HG03354 (cell line): ENCODE measurements around the gene PRKCZ.

ENCODE experiments used
- ATAC-seq: cut with Tn5 transposase; IDR thresholded peaks from one replicate; pipeline ENCODE4 v1.9.1; 2021; ENCODE audit warnings: mild to moderate bottlenecking; ENCODE audit not compliant: unreplicated experiment, poor library complexity, severe bottlenecking

PRKCZ gene

DNA sequence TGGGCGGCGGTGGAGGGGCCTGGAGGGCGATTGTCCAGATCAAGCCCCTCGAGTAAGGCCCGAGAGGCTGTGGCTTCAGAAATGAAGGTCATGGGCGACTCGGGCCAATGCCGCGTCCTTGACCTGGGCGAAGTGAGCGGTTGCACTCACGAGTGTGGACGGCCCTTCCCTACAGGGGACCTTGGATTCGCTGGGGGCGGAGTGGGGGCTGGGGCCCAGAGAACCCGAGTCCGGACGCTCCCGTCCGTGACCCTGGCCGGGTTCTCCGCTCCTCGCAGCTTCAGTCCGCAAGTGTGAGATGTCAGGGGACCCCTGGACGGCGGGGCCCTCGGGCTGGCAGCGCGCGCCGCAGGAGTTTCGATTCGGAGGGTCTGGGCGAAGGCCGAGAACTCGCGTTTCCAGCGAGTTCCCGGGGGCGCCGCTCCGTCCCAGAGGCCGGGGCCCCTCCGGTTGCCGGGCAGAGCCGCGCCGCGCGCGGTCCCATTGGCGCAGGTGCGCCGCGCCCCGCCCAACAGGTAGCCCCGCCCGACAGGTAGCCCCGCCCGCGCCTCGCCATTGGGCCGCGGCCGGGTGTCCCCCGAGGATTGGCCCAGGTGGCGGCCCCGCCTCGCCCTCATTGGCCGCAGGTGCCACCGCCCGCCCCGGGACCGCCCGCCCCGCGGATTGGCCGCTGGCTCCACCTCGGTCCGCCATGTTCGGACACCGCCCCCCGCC, at the start of gene PRKCZ:
TSS of gene PRKCZ (plus strand) at position 694 of the 714 bp plus-strand sequence. CDS start 220 bp downstream, outside the sequence.
- peak; percentile 60 for ATAC-seq

GRCh38 chr1:2000432-2000831, 49.8 kb upstream of the PRKCZ start:
- ATAC-seq, result no peak

DNA sequence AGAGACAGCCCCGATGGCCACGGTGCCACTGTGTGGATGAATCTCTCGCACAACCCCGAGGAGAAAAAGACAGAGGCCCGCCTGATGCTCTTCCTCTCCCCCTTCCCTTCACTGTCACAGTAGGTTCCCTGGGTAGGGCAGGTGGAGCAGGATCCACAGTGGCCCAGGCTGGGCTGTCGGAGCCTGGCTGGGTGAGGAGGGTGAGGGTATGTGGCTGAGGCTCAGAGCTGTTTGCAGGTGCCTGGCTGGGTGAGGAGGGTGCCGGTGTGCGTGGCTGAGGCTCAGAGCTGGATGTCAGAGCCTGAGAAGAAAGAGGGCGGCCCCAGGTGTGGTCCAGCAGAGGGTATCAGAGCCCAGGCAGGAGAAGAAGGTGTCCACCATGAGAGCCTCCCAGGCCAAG, 49.4 kb upstream of the PRKCZ start:
- ATAC-seq, result no peak

- no peak for ATAC-seq
Measured at GRCh38 chr1:2001773-2002411, 48.3 kb upstream of the PRKCZ start.

- ATAC-seq, result no peak
Measured at GRCh38 chr1:2003541-2004131, 46.6 kb upstream of the PRKCZ start, which contains the start of gene CFAP74. Gene CFAP74, minus strand, starts transcription at chr1:2003786. Its CDS starts 12,830 bp downstream, at chr1:1990956.

DNA sequence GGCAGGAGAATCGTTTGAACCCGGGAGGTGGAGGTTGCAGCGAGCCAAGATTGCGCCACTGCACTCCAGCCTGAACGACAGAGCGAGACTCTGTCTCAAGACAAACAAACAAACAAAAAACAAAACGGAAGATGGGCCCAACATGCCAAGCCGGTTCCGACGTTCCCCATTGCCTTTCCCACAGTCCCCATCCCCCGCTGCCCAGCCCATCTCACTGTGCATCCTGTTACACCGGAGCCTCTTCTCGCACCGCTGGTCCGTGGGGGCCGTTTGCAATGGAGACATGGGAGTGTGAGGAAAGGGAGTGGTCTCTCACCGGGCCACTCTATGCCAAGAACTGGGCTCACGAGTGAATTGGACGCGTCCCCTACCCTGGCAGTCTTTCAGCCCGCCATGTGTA, 45.4 kb upstream of the PRKCZ start:
- no peak for ATAC-seq

DNA sequence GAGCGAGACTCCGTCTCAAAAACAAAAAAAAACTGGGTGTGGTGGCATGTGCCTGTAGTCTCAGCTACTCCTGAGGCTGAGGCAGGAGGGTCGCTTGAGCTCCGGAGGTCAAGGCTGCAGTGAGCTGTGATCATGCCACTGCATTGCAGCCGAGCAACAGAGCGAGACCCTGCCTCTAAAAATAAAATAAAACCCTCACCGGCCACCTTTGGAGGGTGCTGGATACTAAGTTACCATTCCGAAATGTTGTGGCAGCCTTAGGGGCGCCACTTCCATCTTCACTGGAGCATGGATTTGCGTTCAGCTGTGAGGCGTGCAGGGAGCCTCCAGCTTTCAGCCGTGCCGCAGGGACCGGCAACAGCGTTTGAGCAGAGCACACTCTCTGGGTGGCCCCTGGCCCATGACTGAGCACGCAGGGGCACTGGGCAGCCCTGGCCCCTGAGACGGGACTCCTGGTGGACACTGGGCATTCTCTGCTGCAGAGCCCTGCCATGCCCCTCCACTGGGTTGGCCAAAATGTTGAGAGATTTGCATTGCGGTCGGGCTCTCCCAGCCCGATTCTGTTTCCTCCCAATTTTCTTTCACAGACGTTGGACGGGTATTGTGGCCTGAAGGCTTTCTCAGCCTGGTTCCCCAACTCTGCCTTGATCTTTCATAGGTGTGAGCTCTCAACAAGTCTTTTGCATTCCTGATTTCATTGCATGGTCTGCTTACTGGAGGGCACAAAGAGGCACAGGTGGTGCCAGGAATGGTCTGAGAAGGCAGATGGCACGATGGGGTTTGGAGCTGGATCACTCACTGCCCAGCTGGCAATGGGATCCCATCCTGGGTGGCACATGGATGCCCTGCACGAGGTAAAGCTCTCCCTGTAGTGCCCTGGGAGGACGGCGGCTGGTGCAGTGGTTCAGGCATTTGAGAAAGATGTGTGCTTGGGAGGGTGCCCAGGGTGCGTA, 40.8 kb upstream of the PRKCZ start:
- no peak for ATAC-seq

DNA sequence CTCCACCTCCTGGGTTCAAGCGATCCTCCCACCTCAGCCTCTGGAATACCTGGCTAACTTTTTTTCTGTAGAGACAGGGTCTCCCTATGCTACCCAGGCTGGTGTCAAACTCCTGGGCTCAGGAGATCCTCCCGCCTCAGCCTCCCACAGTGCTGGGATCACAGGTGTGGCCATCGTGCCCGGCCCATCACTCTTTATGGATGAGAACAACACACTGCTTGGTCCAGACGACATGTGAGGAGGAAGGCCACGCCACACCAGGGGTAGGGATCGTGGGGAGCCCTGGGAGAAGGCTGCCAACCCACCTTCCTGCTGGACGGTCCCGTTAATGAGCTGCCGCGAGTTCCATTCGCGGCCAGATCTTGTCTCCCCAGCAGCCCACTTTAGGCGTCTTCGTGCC, 36.0 kb upstream of the PRKCZ start:
- ATAC-seq, result no peak

DNA sequence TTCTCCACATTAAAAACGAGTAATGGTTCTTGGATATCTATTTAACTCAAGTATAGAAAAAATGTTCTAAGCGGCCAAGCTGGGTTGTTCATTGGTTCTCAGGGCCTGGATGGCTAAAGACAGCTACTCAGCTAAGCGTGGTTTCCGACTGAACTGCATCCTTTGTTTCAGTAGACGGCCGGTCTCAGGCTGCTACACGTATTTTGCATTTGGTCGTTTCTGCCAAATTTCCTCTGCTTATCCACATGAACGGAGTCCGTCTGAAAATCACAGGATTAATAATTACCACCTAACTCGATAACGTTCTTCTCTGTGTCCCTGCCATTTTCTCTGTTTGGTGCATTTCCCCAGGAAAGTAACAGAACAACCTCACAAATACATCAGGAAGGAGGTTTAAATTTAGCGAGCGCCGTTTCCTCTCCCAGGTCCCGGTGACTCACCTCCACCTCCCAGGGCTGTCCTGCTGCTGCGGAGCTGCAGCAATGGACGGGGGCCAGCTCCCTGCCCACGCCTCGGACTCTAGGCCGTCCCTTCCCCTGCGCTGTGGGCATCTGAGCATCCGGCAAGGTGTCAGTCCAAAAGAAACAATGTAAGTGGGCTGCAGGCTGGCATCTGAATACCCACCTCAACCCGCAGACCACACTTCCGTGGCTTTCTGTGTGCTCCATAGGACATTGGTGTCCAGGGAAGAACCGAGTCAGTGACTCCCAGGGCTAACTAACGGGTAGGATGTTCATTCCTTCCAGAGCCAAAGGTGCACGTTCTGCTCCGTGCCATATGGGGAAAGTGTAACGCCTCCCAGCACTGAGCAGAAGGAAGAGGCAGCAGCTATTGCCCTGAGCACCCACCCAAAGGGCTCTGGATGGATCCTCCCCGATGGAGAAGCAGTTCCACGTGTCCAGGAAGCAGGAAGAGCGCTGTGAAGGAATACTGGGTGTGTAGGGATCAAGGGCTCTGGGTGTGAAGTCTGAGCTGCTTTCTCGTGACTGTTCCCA, 35.2 kb upstream of the PRKCZ start:
- no peak for ATAC-seq

- no peak for ATAC-seq
Measured at GRCh38 chr1:2016123-2016522, 34.1 kb upstream of the PRKCZ start.

DNA sequence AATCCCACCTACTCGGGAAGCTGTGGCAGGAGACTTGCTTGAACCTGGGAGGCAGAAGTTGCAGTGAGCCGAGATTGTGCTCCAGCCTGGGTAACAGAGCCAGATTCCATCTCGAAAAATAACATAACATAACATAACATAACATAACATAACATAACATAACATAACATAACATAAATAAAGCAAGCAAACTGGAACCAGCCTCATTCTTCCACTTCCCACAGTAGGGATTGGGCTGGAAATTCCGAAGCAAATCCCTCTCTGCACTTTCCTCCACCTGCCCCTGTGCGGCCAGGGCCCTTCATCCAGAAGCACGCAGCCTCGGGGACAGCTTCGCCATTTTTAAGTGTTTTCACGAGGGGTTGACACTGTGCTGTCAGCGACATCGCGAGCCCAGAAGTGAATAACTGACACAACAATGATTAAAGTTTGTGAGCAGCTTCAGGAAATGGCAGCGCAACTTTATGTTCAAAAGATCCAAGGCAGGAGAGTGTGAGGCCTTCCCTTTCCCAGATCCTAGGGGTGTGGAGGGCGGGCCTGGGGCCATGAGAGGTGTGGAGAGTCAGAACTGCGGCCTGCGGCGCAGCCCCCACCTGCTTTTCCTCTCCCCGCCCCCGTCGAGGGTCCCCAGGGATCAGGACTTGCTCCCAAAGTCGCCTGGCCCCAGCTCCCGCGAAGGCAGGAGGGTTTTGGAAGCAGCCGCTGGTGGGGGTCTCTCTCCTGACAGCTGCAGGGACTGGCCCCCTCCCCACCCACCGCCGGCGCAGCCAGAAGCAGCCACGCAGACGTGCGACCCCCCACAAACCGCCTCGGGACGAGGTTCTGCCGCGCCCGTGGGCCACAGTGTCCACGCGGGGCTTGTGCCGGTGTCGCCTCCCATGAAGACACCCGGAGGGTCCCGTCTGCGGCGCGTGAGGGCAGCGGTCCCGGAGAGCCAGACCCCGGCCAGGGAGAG, 31.7 kb upstream of the PRKCZ start:
- ATAC-seq, result no peak

- ATAC-seq, result no peak
Measured at GRCh38 chr1:2019172-2019543, 31.1 kb upstream of the PRKCZ start, which contains the start of gene GABRD. Gene GABRD, plus strand, starts transcription at chr1:2019345. Its CDS starts 79 bp downstream, at chr1:2019424.

- no peak for ATAC-seq
Measured at GRCh38 chr1:2019571-2020309, 30.5 kb upstream of the PRKCZ start.

DNA sequence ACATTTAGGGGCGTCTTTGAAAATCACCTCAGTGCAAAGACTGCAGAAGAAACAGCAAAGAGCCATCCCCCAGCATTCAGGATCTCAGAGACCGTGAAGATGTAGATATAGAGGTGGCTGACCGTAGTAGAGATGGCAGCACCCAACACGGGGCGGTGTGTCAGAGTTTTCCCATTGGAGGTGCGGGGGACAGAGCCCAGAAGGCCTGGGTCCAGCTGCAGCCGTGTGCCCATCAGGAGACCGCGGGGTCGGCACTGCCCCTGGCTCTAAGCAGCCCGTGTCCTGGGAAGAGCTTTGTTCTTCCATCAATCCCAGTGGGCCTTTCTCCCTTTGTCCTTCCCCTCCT, 29.9 kb upstream of the PRKCZ start:
- ATAC-seq, result no peak

DNA sequence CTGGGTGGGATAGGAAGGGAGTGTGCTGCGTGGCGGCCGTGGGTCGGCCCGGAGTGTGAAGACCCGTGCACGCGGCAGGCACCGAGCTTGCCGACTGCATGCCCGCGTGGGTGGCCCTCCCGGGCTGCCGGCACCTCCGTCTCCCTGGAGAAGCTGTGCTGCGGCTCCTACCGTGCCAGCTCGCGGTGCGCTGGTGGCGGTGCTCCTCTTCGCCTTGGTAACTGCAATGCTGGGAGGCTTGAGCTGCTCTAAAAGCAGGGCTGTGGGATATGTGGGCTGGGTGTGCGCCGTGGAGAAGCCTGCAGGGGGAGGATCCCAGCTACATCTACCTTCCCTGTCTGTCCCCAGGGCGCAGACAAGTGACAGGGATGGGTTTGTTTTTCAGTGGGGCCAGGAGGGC, 28.7 kb upstream of the PRKCZ start:
- no peak for ATAC-seq

DNA sequence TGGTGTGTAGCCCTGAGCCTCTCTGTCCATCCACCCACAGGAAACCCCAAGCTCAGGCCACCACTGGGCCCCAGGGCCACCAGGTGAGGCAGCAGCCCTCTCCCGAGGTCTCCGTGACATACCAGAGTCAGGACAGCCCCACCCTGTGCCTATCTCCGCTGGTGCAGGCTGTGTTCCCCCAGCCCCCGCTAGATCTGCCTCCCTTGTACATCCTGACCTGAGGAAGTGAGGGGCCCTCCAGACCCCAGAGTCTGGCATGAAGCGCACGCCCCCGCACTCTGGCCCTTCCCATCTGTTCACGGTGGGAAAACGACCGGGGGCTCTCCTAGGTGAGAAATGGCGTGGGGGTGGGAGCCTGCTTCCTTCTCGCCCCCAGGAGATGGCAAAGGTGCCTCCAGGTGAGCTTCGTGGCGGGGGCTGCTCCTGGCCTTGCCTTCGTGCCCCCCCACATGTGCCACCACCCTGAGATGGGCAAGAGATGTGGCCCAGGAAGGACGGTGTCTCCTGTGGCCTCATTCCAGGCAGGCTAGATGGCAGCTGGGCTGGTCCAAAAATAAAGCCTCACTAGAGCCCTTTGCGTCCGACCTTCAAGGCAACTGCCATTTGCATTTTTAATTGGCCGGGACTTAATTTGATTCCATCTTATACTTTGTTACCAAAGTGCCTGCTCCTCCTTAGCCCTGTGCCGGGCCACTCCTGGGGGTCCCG, 28.0 kb upstream of the PRKCZ start:
- ATAC-seq, result no peak

- no peak for ATAC-seq
Measured at GRCh38 chr1:2023187-2023586, 27.0 kb upstream of the PRKCZ start.
